Measurements from ENCODE around the gene CADPS2.
"Not testable (repeated sequence)": the region's sequence is repeated elsewhere in the genome, so short reads cannot be mapped to it uniquely, and the experiment has no call there.

GRCh38 chr7:122635481-122635880 lies 250.8 kb downstream of the CADPS2 start:
- TF ChIP-seq CTCF (conservative IDR thresholded peaks at IDR 0.05 in 1 of 2, IDR thresholded peaks at IDR 0.05 in 1 of 2; ENCODE audit: low read depth in 1 of 2, low read length in 2 of 2); EZH2 (IDR thresholded peaks at IDR 0.05; ENCODE audit: low read length, missing control alignments): not testable (repeated sequence)
